BLaER1 (cell line): ENCODE data around the gene C1orf185.
"Not testable (repeated sequence)": the region's sequence is repeated elsewhere in the genome, so short reads cannot be mapped to it uniquely, and the experiment has no call there.

Source experiments
- H3K27ac ChIP-seq: shearing (Covaris generic); formaldehyde crosslinking; 2 replicates; pipeline ENCODE4 v1.8.1; 2022
- H3K27me3 ChIP-seq: shearing (Covaris generic); formaldehyde crosslinking; 2 replicates; pipeline ENCODE4 v1.8.1; 2022
- H3K36me3 ChIP-seq: shearing (Covaris generic); formaldehyde crosslinking; 2 replicates; pipeline ENCODE4 v1.8.1; 2022
- H3K4me1 ChIP-seq: shearing (Covaris generic); formaldehyde crosslinking; 2 replicates; pipeline ENCODE4 v1.8.1; 2022
- H3K4me2 ChIP-seq: shearing (Covaris generic); formaldehyde crosslinking; 2 replicates; pipeline ENCODE4 v1.8.1; 2022
- H3K4me3 ChIP-seq: shearing (Covaris generic); formaldehyde crosslinking; 2 replicates; pipeline ENCODE4 v1.8.1; 2022
- H3K9ac ChIP-seq: shearing (Covaris generic); formaldehyde crosslinking; 2 replicates; pipeline ENCODE4 v1.8.1; 2022
- H3K9me3 ChIP-seq: shearing (Covaris generic); formaldehyde crosslinking; 2 replicates; pipeline ENCODE4 v1.8.1; 2022
- H4K20me1 ChIP-seq: shearing (Covaris generic); formaldehyde crosslinking; 2 replicates; pipeline ENCODE4 v1.8.1; 2022
- Cebpa-rat ChIP-seq: shearing (Covaris generic); IDR thresholded peaks from 2 replicates; pipeline ENCODE4 v1.8.1; 2022

The C1orf185 gene

GRCh38 chr1:51168266-51168845, 66.3 kb downstream of the C1orf185 start:
- no peaks in the 10 kb centered on the region for H3K36me3 ChIP-seq
- H3K27ac ChIP-seq, result no peak overlapping the region
- H3K9me3 ChIP-seq, result no peaks in the 10 kb centered on the region
- no peaks in the 10 kb centered on the region for H3K4me1 ChIP-seq
- no peak overlapping the region for H3K9ac ChIP-seq
- no peaks in the 10 kb centered on the region for H3K27me3 ChIP-seq
- H3K4me3 ChIP-seq, result no peak overlapping the region
- H3K4me2 ChIP-seq, result no peak overlapping the region
- no peaks in the 10 kb centered on the region for H4K20me1 ChIP-seq
- TF ChIP-seq Cebpa-rat, result no peak

- H4K20me1 ChIP-seq, result no peaks in the 10 kb centered on the region
- H3K9ac ChIP-seq, result no peak overlapping the region
- H3K4me2 ChIP-seq, result no peak overlapping the region
- TF ChIP-seq Cebpa-rat, result no peak
- no peak overlapping the region for H3K4me3 ChIP-seq
- H3K36me3 ChIP-seq, result no peaks in the 10 kb centered on the region
- H3K9me3 ChIP-seq, result no peaks in the 10 kb centered on the region
- H3K4me1 ChIP-seq, result no peaks in the 10 kb centered on the region
- H3K27me3 ChIP-seq, result no peaks in the 10 kb centered on the region
- H3K27ac ChIP-seq, result no peak overlapping the region
Measured at GRCh38 chr1:51168936-51169335, 66.9 kb downstream of the C1orf185 start.

GRCh38 chr1:51170342-51170741, 68.3 kb downstream of the C1orf185 start:
- no peak overlapping the region for H3K27ac ChIP-seq
- no peak overlapping the region for H3K4me3 ChIP-seq
- no peak overlapping the region for H3K9ac ChIP-seq
- H4K20me1 ChIP-seq, result no peaks in the 10 kb centered on the region
- H3K36me3 ChIP-seq, result no peaks in the 10 kb centered on the region
- H3K9me3 ChIP-seq, result no peaks in the 10 kb centered on the region
- H3K4me1 ChIP-seq, result no peaks in the 10 kb centered on the region
- H3K4me2 ChIP-seq, result no peak overlapping the region
- H3K27me3 ChIP-seq, result no peaks in the 10 kb centered on the region
- TF ChIP-seq Cebpa-rat, result no peak

GRCh38 chr1:51172811-51173210, 70.8 kb downstream of the C1orf185 start:
- TF ChIP-seq Cebpa-rat, result no peak
- Histone ChIP-seq H3K9ac (no peak overlapping the region), H3K36me3 (no peaks in the 10 kb centered on the region), H3K4me3 (no peak overlapping the region), H3K27ac (no peak overlapping the region), H4K20me1 (no peaks in the 10 kb centered on the region), H3K9me3 (no peaks in the 10 kb centered on the region), H3K4me1 (no peaks in the 10 kb centered on the region), H3K27me3 (no peaks in the 10 kb centered on the region), H3K4me2 (no peak overlapping the region)

- H3K4me1 ChIP-seq, result no peaks in the 10 kb centered on the region
- no peak overlapping the region for H3K4me2 ChIP-seq
- H3K27ac ChIP-seq, result no peak overlapping the region
- H4K20me1 ChIP-seq, result no peaks in the 10 kb centered on the region
- TF ChIP-seq Cebpa-rat, result no peak
- no peaks in the 10 kb centered on the region for H3K27me3 ChIP-seq
- no peaks in the 10 kb centered on the region for H3K9me3 ChIP-seq
- no peak overlapping the region for H3K4me3 ChIP-seq
- no peak overlapping the region for H3K9ac ChIP-seq
- no peaks in the 10 kb centered on the region for H3K36me3 ChIP-seq
Measured at GRCh38 chr1:51175278-51175677, 73.2 kb downstream of the C1orf185 start.

GRCh38 chr1:51177988-51178387, 76.0 kb downstream of the C1orf185 start:
- H3K9me3 ChIP-seq, H3K4me3 ChIP-seq, H3K27me3 ChIP-seq, H3K9ac ChIP-seq, H3K36me3 ChIP-seq, H4K20me1 ChIP-seq, H3K4me2 ChIP-seq, H3K27ac ChIP-seq, H3K4me1 ChIP-seq: not testable (repeated sequence)

GRCh38 chr1:51188230-51188629, 86.2 kb downstream of the C1orf185 start:
- no peak overlapping the region for H3K4me2 ChIP-seq
- no peak overlapping the region for H3K27ac ChIP-seq
- no peak for TF ChIP-seq Cebpa-rat
- no peaks in the 10 kb centered on the region for H3K27me3 ChIP-seq
- no peak overlapping the region for H3K9ac ChIP-seq
- H3K36me3 ChIP-seq, result no peaks in the 10 kb centered on the region
- no peaks in the 10 kb centered on the region for H3K4me1 ChIP-seq
- H4K20me1 ChIP-seq, result no peaks in the 10 kb centered on the region
- no peak overlapping the region for H3K4me3 ChIP-seq
- H3K9me3 ChIP-seq, result no peaks in the 10 kb centered on the region

GRCh38 chr1:51189421-51190073, 87.5 kb downstream of the C1orf185 start:
- Histone ChIP-seq H3K9me3 (no peaks in the 10 kb centered on the region), H3K27ac (no peak overlapping the region), H3K4me1 (no peaks in the 10 kb centered on the region), H4K20me1 (no peaks in the 10 kb centered on the region), H3K4me3 (no peak overlapping the region), H3K9ac (no peak overlapping the region), H3K27me3 (no peaks in the 10 kb centered on the region), H3K4me2 (no peak overlapping the region), H3K36me3 (no peaks in the 10 kb centered on the region)
- no peak for TF ChIP-seq Cebpa-rat

- no peaks in the 10 kb centered on the region for H3K4me1 ChIP-seq
- no peaks in the 10 kb centered on the region for H3K36me3 ChIP-seq
- no peaks in the 10 kb centered on the region for H4K20me1 ChIP-seq
- no peak overlapping the region for H3K4me2 ChIP-seq
- no peak overlapping the region for H3K27ac ChIP-seq
- TF ChIP-seq Cebpa-rat, result no peak
- H3K4me3 ChIP-seq, result no peak overlapping the region
- H3K27me3 ChIP-seq, result no peaks in the 10 kb centered on the region
- no peaks in the 10 kb centered on the region for H3K9me3 ChIP-seq
- H3K9ac ChIP-seq, result no peak overlapping the region
Measured at GRCh38 chr1:51190961-51191360, 88.9 kb downstream of the C1orf185 start.

- Histone ChIP-seq H4K20me1 (no peaks in the 10 kb centered on the region), H3K27ac (no peak overlapping the region), H3K4me1 (no peaks in the 10 kb centered on the region), H3K4me2 (no peak overlapping the region), H3K9ac (no peak overlapping the region), H3K27me3 (no peaks in the 10 kb centered on the region), H3K9me3 (no peaks in the 10 kb centered on the region), H3K4me3 (no peak overlapping the region), H3K36me3 (no peaks in the 10 kb centered on the region)
- TF ChIP-seq Cebpa-rat, result no peak
Measured at GRCh38 chr1:51192213-51192843, 90.3 kb downstream of the C1orf185 start.
